Naive thymus-derived CD4-positive, alpha-beta T cell (primary cell): ENCODE data around the gene TRAPPC14. TPM values are rescaled to one million over a fixed set of nuclear protein-coding genes. Genes with fewer than 3 reads are reported as not detected.
"Not testable (repeated sequence)": the region's sequence is repeated elsewhere in the genome, so short reads cannot be mapped to it uniquely, and the experiment has no call there.

Experiments
- ATAC-seq: fragments of 150-1000 bp; cut with Tn5 transposase; 2 replicates; pipeline ENCODE4 v1.10.0; 2021; ENCODE audit warnings: mild to moderate bottlenecking, moderate library complexity
- CTCF ChIA-PET: fragments of 350-600 bp; sonication (Branson Sonifier 250); formaldehyde crosslinking; loops from one replicate; lab custom pipeline; 2021; ENCODE audit warnings: antibody characterized with exemption; lab: Charles Lee
- POLR2A ChIA-PET: fragments of 350-600 bp; sonication (Branson Sonifier 250); formaldehyde crosslinking; loops from one replicate; lab custom pipeline; 2021; ENCODE audit warnings: antibody characterized with exemption, inconsistent platforms; lab: Charles Lee
- DNase-seq, 9 donors: peaks; one replicate each; pipeline versions ENCODE4 v3.0.0 to v3.0.0-alpha.2; 2020 to 2022; ENCODE audit warnings: mixed read lengths in 1 of 9
- H3K27ac ChIP-seq: one replicate; pipeline ENCODE4 v1.7.0; 2013; ENCODE audit warnings: mild to moderate bottlenecking, low read depth, low read length, moderate library complexity
- H3K27me3 ChIP-seq, 2 donors: one replicate each; pipeline ENCODE4 v1.7.0; 2013; ENCODE audit warnings: low read length in 2 of 2, mild to moderate bottlenecking in 2 of 2, moderate library complexity in 2 of 2; ENCODE audit not compliant: control insufficient read depth in 2 of 2, insufficient read depth in 2 of 2
- H3K36me3 ChIP-seq, 3 experiments: 1 replicate in 2 of 3; 2 replicates in 1 of 3; pipeline ENCODE4 v1.7.0; 2013; ENCODE audit warnings: low read length in 3 of 3, mild to moderate bottlenecking in 3 of 3, moderate library complexity in 1 of 3; ENCODE audit not compliant: insufficient read depth in 3 of 3, control insufficient read depth in 2 of 3
- H3K4me1 ChIP-seq, 2 donors: one replicate each; pipeline ENCODE4 v1.7.0; 2013; ENCODE audit warnings: low read length in 2 of 2, mild to moderate bottlenecking in 2 of 2, moderate library complexity in 1 of 2; ENCODE audit not compliant: control insufficient read depth in 2 of 2, insufficient read depth in 2 of 2
- H3K4me3 ChIP-seq: 2 replicates; pipeline ENCODE4 v1.7.0; 2013; ENCODE audit warnings: mild to moderate bottlenecking, low read length
- H3K9me3 ChIP-seq, 3 experiments: 1 replicate in 2 of 3; 2 replicates in 1 of 3; pipeline ENCODE4 v1.7.0; 2013; ENCODE audit warnings: low read length in 3 of 3; ENCODE audit not compliant: control insufficient read depth in 2 of 3
- H3K27ac Mint-ChIP-seq, 9 donors: one replicate each; pipeline ENCODE4 v1.8.0; 2020 to 2022; ENCODE audit warnings: mixed read lengths in 9 of 9, mild to moderate bottlenecking in 8 of 9, moderate library complexity in 5 of 9, inconsistent platforms in 2 of 9
- H3K27me3 Mint-ChIP-seq, 5 donors: one replicate each; pipeline ENCODE4 v1.8.0; 2021 to 2022; ENCODE audit warnings: mixed read lengths in 5 of 5, mild to moderate bottlenecking in 1 of 5
- H3K36me3 Mint-ChIP-seq, 5 donors: one replicate each; pipeline ENCODE4 v1.8.0; 2020 to 2022; ENCODE audit warnings: mixed read lengths in 5 of 5, mild to moderate bottlenecking in 3 of 5, inconsistent platforms in 1 of 5
- H3K4me1 Mint-ChIP-seq, 7 donors: one replicate each; pipeline ENCODE4 v1.8.0; 2020 to 2022; ENCODE audit warnings: mixed read lengths in 7 of 7, mild to moderate bottlenecking in 3 of 7, inconsistent platforms in 1 of 7
- H3K4me3 Mint-ChIP-seq, 10 donors: one replicate each; pipeline ENCODE4 v1.8.0; 2020 to 2022; ENCODE audit warnings: mild to moderate bottlenecking in 10 of 10, mixed read lengths in 10 of 10, moderate library complexity in 6 of 10, inconsistent platforms in 2 of 10
- H3K9me3 Mint-ChIP-seq, 11 donors: one replicate each; pipeline ENCODE4 v1.8.0; 2020 to 2022; ENCODE audit warnings: mixed read lengths in 11 of 11, mild to moderate bottlenecking in 4 of 11, inconsistent platforms in 1 of 11, moderate library complexity in 1 of 11
- intact Hi-C, 2 donors: fragments of 100-400 bp; cut with micrococcal nuclease; formaldehyde crosslinking; loops; one replicate each; pipeline ENCODE4 v1.15.1; 2023
- polyA plus RNA-seq, 2 donors: library from polyadenylated mRNA; unstranded; fragments of 300-500 nt; fragmentation: Illumina TruSeq; gene quantifications; one replicate each; pipeline ENCODE4 v1.2.3, GENCODE V29; 2021
- total RNA-seq, 6 experiments: library from RNA in 5 of 6; stranded (reverse) in 5 of 6; gene quantifications; 1 replicate in 5 of 6; 2 replicates in 1 of 6; pipeline ENCODE4 v1.2.3 and lab custom pipeline; 2021 to 2026

The TRAPPC14 gene
- total and polyA plus RNA-seq, 7 experiments from 2014 or later: 3.2 to 102 (median 63.8) TPM

DNA sequence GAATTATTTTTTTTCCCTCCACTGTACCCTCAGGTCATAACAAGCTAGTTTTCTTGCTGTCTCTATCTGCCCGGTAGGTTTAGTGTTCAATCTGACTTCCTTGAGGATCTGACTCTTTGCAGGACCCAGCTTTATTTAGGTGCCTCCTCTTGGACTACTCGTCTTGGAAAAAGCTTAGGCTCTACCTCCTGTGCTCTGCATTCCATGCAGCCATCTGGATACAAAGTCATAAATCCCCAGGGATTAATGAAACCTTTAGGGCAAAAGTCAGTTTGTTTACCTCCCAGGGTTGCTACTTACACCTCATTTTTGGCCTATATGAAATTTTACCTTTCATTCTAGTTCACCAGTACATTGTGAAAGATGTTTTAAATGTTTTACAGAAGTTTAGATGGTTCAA, 27.2 kb upstream of the TRAPPC14 start:
- intact Hi-C loops: no loop called here
- POLR2A ChIA-PET: interaction anchor here (1.1 to 20.9 kb wide), 3 partner anchors 22 to 48 kb away, joined by 3 to 383 read pairs (median 4); partner anchors contain the start of genes GAL3ST4 and TRAPPC14
- no peaks in the 10 kb centered on the region for H3K36me3 ChIP-seq

DNA sequence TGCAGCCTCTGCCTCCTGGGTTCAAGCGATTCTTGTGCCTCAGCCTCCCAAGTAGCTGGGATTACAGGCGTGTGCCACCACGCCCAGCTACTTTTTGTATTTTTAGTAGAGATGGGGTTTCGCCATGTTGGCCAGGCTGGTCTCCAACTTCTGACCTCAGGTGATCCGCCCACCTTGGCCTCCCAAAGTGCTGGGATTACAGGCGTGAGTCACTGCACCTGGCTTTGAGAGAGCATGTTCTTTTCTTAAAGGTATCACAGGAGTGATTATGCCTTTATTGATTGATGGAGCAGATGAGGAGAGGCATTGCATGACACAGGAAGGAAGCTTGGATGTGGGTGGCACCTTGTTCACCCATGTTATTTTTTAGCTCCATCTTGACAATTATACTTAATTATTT, 24.6 kb upstream of the TRAPPC14 start:
- peaks cover 7 to 21% of the 10 kb centered on the region in 2 donors for H3K4me1 ChIP-seq
- H3K36me3 Mint-ChIP-seq, DNase-seq, H3K27me3 ChIP-seq, H3K36me3 ChIP-seq, H3K4me3 ChIP-seq, H3K27me3 Mint-ChIP-seq, H3K27ac ChIP-seq, H3K9me3 ChIP-seq, ATAC-seq: not testable (repeated sequence)
- Mint-ChIP-seq H3K4me1 (peaks cover 16 to 47% (median 34%) of the 10 kb centered on the region in 7 donors), H3K4me3 (peak overlapping the region in 1 of 10 donors; percentile 86), H3K27ac (peak overlapping the region in 8 of 9 donors; percentile 83 to 94 (median 88)), H3K9me3 (peaks cover 0 to 11% (median 2%) of the 10 kb centered on the region in 11 donors)
- intact Hi-C loops: loop anchor here in 1 of 2 donors (2.0 kb wide), 1 partner anchor 16 kb away; no protein-coding TSS in a partner anchor
- ChIA-PET POLR2A (interaction anchor here (0.6 to 20.9 kb wide), 3 partner anchors 11 to 52 kb away, joined by 3 to 383 read pairs (median 3); partner anchors contain the start of genes GAL3ST4 and TRAPPC14), CTCF (interaction anchor here (0.6 to 1.8 kb wide), 4 partner anchors 25 to 50 kb away, joined by 3 to 7 read pairs (median 4); no protein-coding TSS in a partner anchor)

More for the DNA sequence above, 27.2 kb upstream of the TRAPPC14 start:
- Mint-ChIP-seq H3K27ac (no peak overlapping the region), H3K4me1 (peaks cover 24 to 42% (median 39%) of the 10 kb centered on the region in 7 donors), H3K9me3 (peaks cover 0 to 7% (median 0%) of the 10 kb centered on the region in 11 donors), H3K36me3 (peaks cover 0 to 4% (median 0%) of the 10 kb centered on the region in 5 donors), H3K4me3 (no peak overlapping the region), H3K27me3 (no peaks in the 10 kb centered on the region)
- no peak for DNase-seq
- no peak overlapping the region for H3K27ac ChIP-seq
- ATAC-seq: no peak
- H3K4me1 ChIP-seq: peaks cover 6 to 22% of the 10 kb centered on the region in 2 donors
- no peak overlapping the region for H3K4me3 ChIP-seq
- H3K27me3 ChIP-seq: no peaks in the 10 kb centered on the region
- H3K9me3 ChIP-seq: no peaks in the 10 kb centered on the region
- CTCF ChIA-PET: interaction anchor here (0.6 to 2.0 kb wide), 3 partner anchors 20 to 32 kb away, joined by 3 to 6 read pairs (median 5); no protein-coding TSS in a partner anchor

DNA sequence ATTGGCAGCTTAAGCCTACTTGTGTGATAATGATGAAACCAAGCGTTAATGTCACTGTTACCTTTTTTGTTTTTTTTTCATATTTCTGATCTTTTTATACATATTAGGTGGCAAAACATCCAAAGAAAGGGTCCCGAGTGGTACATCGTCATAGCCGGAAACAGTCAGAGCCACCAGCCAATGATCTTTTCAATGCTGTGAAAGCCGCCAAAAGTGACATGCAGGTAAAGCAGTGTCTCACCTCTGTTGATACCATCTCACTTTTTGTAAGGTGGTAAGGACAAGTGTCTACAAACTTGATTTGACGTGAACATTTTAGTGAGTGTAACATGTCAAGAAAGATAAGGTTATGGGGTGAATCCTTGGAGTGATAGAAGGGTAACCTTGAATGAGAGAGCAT, 24.1 kb upstream of the TRAPPC14 start:
- peak overlapping the region in 9 of 10 donors; percentile 20 to 86 (median 62) for H3K4me3 Mint-ChIP-seq
- intact Hi-C loops: loop anchor here in 1 of 2 donors (2.0 kb wide), 1 partner anchor 16 kb away; no protein-coding TSS in a partner anchor
- H3K4me1 ChIP-seq: peaks cover 7 to 26% of the 10 kb centered on the region in 2 donors
- DNase-seq: peak in 5 of 9 donors; percentile 46 to 67 (median 62)
- H3K27me3 ChIP-seq, ATAC-seq, H3K27me3 Mint-ChIP-seq, H3K4me3 ChIP-seq, H3K36me3 Mint-ChIP-seq, H3K9me3 ChIP-seq, H3K36me3 ChIP-seq: not testable (repeated sequence)
- peaks cover 0 to 11% (median 2%) of the 10 kb centered on the region in 11 donors for H3K9me3 Mint-ChIP-seq
- H3K4me1 Mint-ChIP-seq: peaks cover 16 to 47% (median 35%) of the 10 kb centered on the region in 7 donors
- H3K27ac ChIP-seq: peak overlapping the region; percentile 10
- CTCF ChIA-PET: interaction anchor here (0.7 to 1.8 kb wide), 3 partner anchors 11 to 50 kb away, joined by 3 to 7 read pairs (median 4); no protein-coding TSS in a partner anchor
- peak overlapping the region; percentile 68 to 94 (median 87) for H3K27ac Mint-ChIP-seq
- POLR2A ChIA-PET: interaction anchor here (20.9 kb wide), 1 partner anchor 21 kb away, joined by 383 read pairs; the partner anchor contains the start of genes GAL3ST4 and TRAPPC14

DNA sequence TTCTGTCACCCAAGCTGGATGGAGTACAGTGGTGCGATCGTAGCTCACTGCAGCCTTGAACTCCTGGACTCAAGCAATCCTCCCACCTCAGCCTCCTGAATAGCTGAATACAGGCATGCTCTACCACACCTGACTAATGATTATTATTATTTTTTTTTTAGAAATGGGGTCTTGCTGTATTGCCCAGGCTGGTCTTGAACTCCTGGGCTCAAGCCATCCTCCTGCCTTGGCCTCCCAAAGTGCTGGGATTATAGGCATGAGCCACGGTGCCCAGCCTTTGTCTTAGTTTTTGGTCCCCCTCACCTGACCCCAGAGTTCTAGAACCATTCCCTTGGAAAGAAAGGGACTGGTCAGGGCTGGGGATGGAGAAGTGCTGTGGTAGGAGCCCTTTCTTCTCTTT, 21.6 kb upstream of the TRAPPC14 start:
- not testable (repeated sequence) for H3K36me3 Mint-ChIP-seq, H3K27me3 ChIP-seq, H3K4me3 ChIP-seq, H3K36me3 ChIP-seq, H3K27me3 Mint-ChIP-seq, DNase-seq, ATAC-seq, H3K9me3 ChIP-seq, H3K27ac ChIP-seq
- intact Hi-C loops: loop anchor here in 1 of 2 donors (1.0 kb wide), 1 partner anchor 9 kb away; no protein-coding TSS in a partner anchor
- Mint-ChIP-seq H3K4me3 (peak overlapping the region in 6 of 10 donors; percentile 17 to 86 (median 57)), H3K9me3 (peaks cover 0 to 11% (median 2%) of the 10 kb centered on the region in 11 donors), H3K27ac (peak overlapping the region in 7 of 9 donors; percentile 56 to 94 (median 88)), H3K4me1 (peaks cover 29 to 67% (median 55%) of the 10 kb centered on the region in 7 donors)
- CTCF ChIA-PET: interaction anchor here (0.6 to 2.2 kb wide), 6 partner anchors 9 to 47 kb away, joined by 3 to 10 read pairs (median 4); no protein-coding TSS in a partner anchor
- POLR2A ChIA-PET: interaction anchor here (0.6 to 20.9 kb wide), 5 partner anchors 9 to 199 kb away, joined by 4 to 383 read pairs (median 32); partner anchors contain the start of genes GAL3ST4, LAMTOR4 and TRAPPC14
- H3K4me1 ChIP-seq: peaks cover 7 to 31% of the 10 kb centered on the region in 2 donors

DNA sequence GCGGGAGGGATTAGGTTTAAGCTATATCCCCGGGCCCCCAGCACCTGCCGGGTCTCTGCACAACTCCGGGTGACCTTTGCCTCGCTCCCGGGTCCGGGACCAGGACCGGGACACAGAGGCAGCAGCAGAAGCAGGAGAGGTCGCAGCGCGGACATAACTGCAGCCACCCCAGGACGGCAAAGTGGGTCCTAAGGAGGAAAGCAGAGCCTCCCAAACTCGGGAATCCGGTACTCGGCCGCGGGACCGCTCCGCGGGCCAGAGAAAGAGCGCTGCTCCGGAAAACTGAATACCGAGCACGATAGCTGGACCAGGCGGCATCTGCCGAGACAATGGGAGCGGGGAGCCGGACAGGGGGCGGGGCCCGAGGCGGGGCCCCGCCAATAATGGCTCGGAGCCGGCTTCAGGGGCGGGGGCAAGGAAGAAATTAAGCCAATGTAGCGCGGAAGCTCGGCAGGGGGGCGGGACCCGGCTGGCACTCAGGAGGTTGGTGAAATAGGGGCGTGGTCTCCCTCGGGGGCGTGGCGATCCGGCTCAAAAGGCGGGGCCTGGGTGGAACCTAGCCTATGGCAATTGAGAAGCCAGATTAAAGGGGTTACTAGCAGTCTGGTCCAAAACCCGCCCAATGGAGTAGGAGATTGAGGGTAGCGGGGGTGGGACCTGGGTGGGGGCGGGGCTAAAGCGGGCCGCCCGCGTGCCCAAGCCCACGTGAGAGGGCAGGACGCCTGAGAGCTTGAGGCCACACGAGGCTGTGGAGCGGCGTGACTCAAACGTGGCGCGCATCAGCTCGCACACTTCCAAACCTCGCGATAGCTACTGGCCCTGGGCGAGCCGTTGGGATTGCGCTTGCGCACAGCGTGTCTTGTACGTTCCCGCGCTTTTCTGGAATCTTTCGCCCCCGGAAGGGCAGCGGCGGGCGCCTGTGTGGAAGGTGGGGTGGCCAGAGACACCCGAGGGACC, 18.8 kb upstream of the TRAPPC14 start, which contains the start of the genes GPC2 and STAG3:
TSS of gene GPC2 (minus strand) at position 337 of the 957 bp plus-strand sequence. CDS start at position 155, 182 bp downstream.
TSS of gene STAG3 (plus strand) at position 874 of the 957 bp plus-strand sequence. CDS start 2,639 bp downstream, outside the sequence.
- Mint-ChIP-seq H3K4me3 (peak within 1 kb of the TSS; percentile 76 to 84 (median 80)), H3K4me1 (peaks cover 28 to 67% (median 52%) of the 10 kb centered on the region in 7 donors)
- H3K27ac ChIP-seq: peak within 1 kb of the TSS; percentile 76

More for the DNA sequence above, 18.8 kb upstream of the TRAPPC14 start, which contains the start of the genes GPC2 and STAG3:
- H3K36me3 ChIP-seq: peaks cover 0 to 10% (median 0%) of the 10 kb centered on the region in 3 experiments
- Mint-ChIP-seq H3K9me3 (peaks cover 0 to 11% (median 2%) of the 10 kb centered on the region in 11 donors), H3K27ac (peak within 1 kb of the TSS; percentile 42 to 92 (median 78)), H3K27me3 (peaks cover 0 to 4% (median 0%) of the 10 kb centered on the region in 5 donors), H3K36me3 (peaks cover 0 to 11% (median 0%) of the 10 kb centered on the region in 5 donors)
- POLR2A ChIA-PET: interaction anchor here (0.6 to 20.9 kb wide), 20 partner anchors 12 to 257 kb away, joined by 3 to 383 read pairs (median 4); partner anchors contain the start of genes AP4M1, COPS6, GAL3ST4 and LAMTOR4
- H3K9me3 ChIP-seq: no peaks in the 10 kb centered on the region
- DNase-seq: peak; percentile 95 to 99 (median 98)
- H3K4me1 ChIP-seq: peaks cover 7 to 28% of the 10 kb centered on the region in 2 donors
- no peaks in the 10 kb centered on the region for H3K27me3 ChIP-seq
- CTCF ChIA-PET: interaction anchor here (0.6 to 2.9 kb wide), 6 partner anchors 11 to 45 kb away, joined by 3 to 14 read pairs (median 4); no protein-coding TSS in a partner anchor
- peak within 1 kb of the TSS; percentile 70 for H3K4me3 ChIP-seq
- intact Hi-C loops: loop anchor here (1.0 to 5.0 kb wide), 11 partner anchors 8 to 435 kb away; partner anchors contain the start of genes LAMTOR4 (in 2 of the 2), MEPCE (in 2 of the 2), TRAPPC14 (in 2 of the 2) and AP4M1 (in 1 of the 2)
- peak; percentile 97 for ATAC-seq
